ENCODE results near the gene GPX4. TPM values are rescaled to one million over a fixed set of nuclear protein-coding genes. Genes with fewer than 3 reads are reported as not detected.

The GPX4 gene
- total RNA-seq: 100 to 1,000 TPM; 205 to 209 TPM

- ChIA-PET POLR2A (interaction anchor here (0.7 to 2.7 kb wide), 9 partner anchors 8 to 163 kb away, joined by 3 to 21 read pairs (median 3); partner anchors contain the start of genes ARHGAP45, POLR2E and RNU6-2), CTCF (interaction anchor here (0.9 to 2.9 kb wide), 6 partner anchors 9 to 91 kb away, joined by 3 to 8 read pairs (median 6); partner anchors contain the start of gene ARHGAP45)
Observed at GRCh38 chr19:1103708-1104310, at the start of gene GPX4. Gene GPX4 (plus strand): TSS chr19:1103994. CDS start chr19:1104044, 50 bp downstream.

GRCh38 chr19:1054102-1055027 lies 49.4 kb upstream of the GPX4 start:
- CTCF ChIA-PET: interaction anchor here (0.6 to 1.2 kb wide), 3 partner anchors 13 to 127 kb away, joined by 3 to 4 read pairs (median 3); partner anchors contain the start of genes ABCA7 and ARHGAP45
- POLR2A ChIA-PET: no interaction called here

- ChIA-PET CTCF (interaction anchor here (1.2 kb wide), 1 partner anchor 16 kb away, joined by 3 read pairs; the partner anchor contains the start of gene ABCA7), POLR2A (no interaction called here)
Observed at GRCh38 chr19:1055028-1055425, 48.8 kb upstream of the GPX4 start.

- ChIA-PET POLR2A (no interaction called here), CTCF (interaction anchor here (1.0 to 1.3 kb wide), 4 partner anchors 9 to 35 kb away, joined by 3 to 6 read pairs (median 3); partner anchors contain the start of genes ABCA7 and RNU6-2)
Observed at GRCh38 chr19:1055886-1056620, 47.7 kb upstream of the GPX4 start.

- ChIA-PET CTCF (interaction anchor here (0.6 to 1.8 kb wide), 7 partner anchors 9 to 152 kb away, joined by 3 to 6 read pairs (median 4); partner anchors contain the start of gene RNU6-2), POLR2A (interaction anchor here (0.5 to 1.1 kb wide), 4 partner anchors 9 to 212 kb away, joined by 3 to 5 read pairs (median 3); no protein-coding TSS in a partner anchor)
Observed at GRCh38 chr19:1057176-1057855, 46.5 kb upstream of the GPX4 start.

GRCh38 chr19:1058112-1058511 lies 45.7 kb upstream of the GPX4 start:
- POLR2A ChIA-PET: interaction anchor here (1.1 kb wide), 1 partner anchor 33 kb away, joined by 3 read pairs; no protein-coding TSS in a partner anchor
- CTCF ChIA-PET: interaction anchor here (0.8 to 1.8 kb wide), 4 partner anchors 10 to 208 kb away, joined by 3 to 5 read pairs (median 4); no protein-coding TSS in a partner anchor

GRCh38 chr19:1060689-1061088 lies 43.1 kb upstream of the GPX4 start:
- ChIA-PET CTCF (interaction anchor here (0.7 to 1.1 kb wide), 2 partner anchors 17 to 65 kb away, joined by 3 read pairs; no protein-coding TSS in a partner anchor), POLR2A (no interaction called here)

- CTCF ChIA-PET: no interaction called here
- POLR2A ChIA-PET: interaction anchor here (0.5 to 0.6 kb wide), 2 partner anchors 13 to 375 kb away, joined by 9 to 11 read pairs; no protein-coding TSS in a partner anchor
Observed at GRCh38 chr19:1061987-1062386, 41.8 kb upstream of the GPX4 start.

GRCh38 chr19:1062387-1063029 lies 41.3 kb upstream of the GPX4 start:
- POLR2A ChIA-PET: interaction anchor here (0.5 to 0.6 kb wide), 2 partner anchors 13 to 375 kb away, joined by 9 to 11 read pairs; no protein-coding TSS in a partner anchor
- CTCF ChIA-PET: no interaction called here

GRCh38 chr19:1063030-1063908 lies 40.5 kb upstream of the GPX4 start:
- POLR2A ChIA-PET: no interaction called here
- CTCF ChIA-PET: interaction anchor here (2.5 kb wide), 1 partner anchor 19 kb away, joined by 11 read pairs; no protein-coding TSS in a partner anchor

GRCh38 chr19:1063909-1064660 lies 39.7 kb upstream of the GPX4 start:
- CTCF ChIA-PET: interaction anchor here (0.6 to 2.5 kb wide), 17 partner anchors 8 to 309 kb away, joined by 3 to 15 read pairs (median 4); partner anchors contain the start of gene WDR18
- POLR2A ChIA-PET: interaction anchor here (0.6 to 1.1 kb wide), 5 partner anchors 15 to 44 kb away, joined by 3 to 6 read pairs (median 4); no protein-coding TSS in a partner anchor

- CTCF ChIA-PET: interaction anchor here (0.6 to 2.5 kb wide), 19 partner anchors 9 to 308 kb away, joined by 3 to 15 read pairs (median 4); partner anchors contain the start of genes RNU6-2 and WDR18
- POLR2A ChIA-PET: interaction anchor here (0.6 to 1.1 kb wide), 5 partner anchors 15 to 43 kb away, joined by 3 to 6 read pairs (median 4); no protein-coding TSS in a partner anchor
Observed at GRCh38 chr19:1064661-1065605, 38.9 kb upstream of the GPX4 start.

- POLR2A ChIA-PET: interaction anchor here (1.0 kb wide), 1 partner anchor 15 kb away, joined by 3 read pairs; no protein-coding TSS in a partner anchor
- CTCF ChIA-PET: interaction anchor here (0.7 to 2.2 kb wide), 11 partner anchors 22 to 137 kb away, joined by 3 to 10 read pairs (median 4); partner anchors contain the start of gene WDR18
Observed at GRCh38 chr19:1065606-1066109, 38.1 kb upstream of the GPX4 start.

- CTCF ChIA-PET: interaction anchor here (0.7 to 2.5 kb wide), 15 partner anchors 11 to 200 kb away, joined by 3 to 17 read pairs (median 5); partner anchors contain the start of gene WDR18
- POLR2A ChIA-PET: interaction anchor here (0.5 to 3.3 kb wide), 8 partner anchors 10 to 65 kb away, joined by 3 to 23 read pairs (median 12); partner anchors contain the start of genes ABCA7, CNN2 and GPX4
Observed at GRCh38 chr19:1066251-1066747, 37.5 kb upstream of the GPX4 start.

Measured in activated CD8-positive, alpha-beta memory T cell treated with anti-CD3 and anti-CD28 coated beads for 36 hours (primary cell).